HepG2 (cell line): Measurements from ENCODE around the gene FSIP1. TPM values are rescaled to one million over a fixed set of nuclear protein-coding genes. Genes with fewer than 3 reads are reported as not detected.

ENCODE experiments used
- ATAC-seq: fragments of 200-7000 bp; cut with Tn5 transposase; 3 replicates; pipeline ENCODE4 v1.9.1; 2020; ENCODE audit warnings: mild to moderate bottlenecking, moderate library complexity
- BruUV-seq: library from RNA; stranded (reverse); fragments of 400-500 nt; replicated peaks from 2 replicates; lab custom pipeline; 2021; lab: Mats Ljungman, UMichigan
- CTCF ChIA-PET: fragments of 300-600 bp; formaldehyde crosslinking; extraction: SDS; loops from one replicate; lab custom pipeline; 2021; ENCODE audit warnings: low total read pairs, inconsistent platforms, low intra/inter-chr PET ratio; lab: Yijun Ruan, JAX
- POLR2A ChIA-PET: fragments of 350-600 bp; sonication (Branson Sonifier 250); formaldehyde crosslinking; loops from one replicate; lab custom pipeline; 2020; ENCODE audit warnings: antibody characterized with exemption, inconsistent platforms; lab: Yijun Ruan, JAX
- DNase-seq: peaks from one replicate; pipeline ENCODE4 v3.0.0-alpha.2; 2015; ENCODE audit warnings: low spot score
- FAIRE-seq: peaks from 3 replicates; lab custom pipeline; 2011; peaks lifted over from hg19 to GRCh38; lab: Jason Lieb, UNC
- H2AFZ ChIP-seq: one replicate; pipeline ENCODE4 v1.6.1; 2011; ENCODE audit warnings: low read length, inconsistent platforms
- H3K27ac ChIP-seq: fragments of 300-600 bp; 3 replicates; pipeline ENCODE4 v1.8.0; 2011; ENCODE audit warnings: mixed run types, mild to moderate bottlenecking, mixed read lengths, low read length, inconsistent platforms; ENCODE audit not compliant: insufficient read depth; ENCODE audit errors: extremely low read length
- H3K27me3 ChIP-seq, 2 experiments: fragments of 200-600 bp in 1 of 2; 2 replicates in 1 of 2; 3 replicates in 1 of 2; pipeline versions ENCODE4 v1.6.0 to v1.8.0; 2011; ENCODE audit warnings: low read length in 2 of 2, mild to moderate bottlenecking in 2 of 2, moderate library complexity in 2 of 2, inconsistent platforms in 1 of 2; ENCODE audit not compliant: insufficient read depth in 2 of 2, control insufficient read depth in 1 of 2
- H3K36me3 ChIP-seq, 2 experiments: fragments of 200-600 bp in 1 of 2; replicated peaks in 1 of 2; 2 replicates in 1 of 2; 3 replicates in 1 of 2; pipeline versions ENCODE4 v1.5.1 to v1.8.0; 2011; ENCODE audit warnings: low read length in 2 of 2, inconsistent platforms in 1 of 2; ENCODE audit not compliant: insufficient read depth in 2 of 2, control insufficient read depth in 1 of 2
- H3K4me1 ChIP-seq: 2 replicates; pipeline ENCODE4 v1.5.1; 2012; ENCODE audit warnings: low read length, inconsistent platforms; ENCODE audit not compliant: insufficient read depth
- H3K4me2 ChIP-seq: 2 replicates; pipeline ENCODE4 v1.6.0; 2011; ENCODE audit warnings: low read depth, low read length, inconsistent platforms
- H3K4me3 ChIP-seq, 3 experiments: fragments of 200-600 bp in 1 of 3; sonication (generic), shearing (Covaris generic) in 1 of 3; replicated peaks in 1 of 3; 2 replicates each; pipeline ENCODE4 v1.5.1; 2011 to 2016; ENCODE audit warnings: low read length in 3 of 3, inconsistent platforms in 2 of 3, low read depth in 2 of 3, mild to moderate bottlenecking in 2 of 3, control low read depth in 1 of 3, mixed read lengths in 1 of 3; ENCODE audit not compliant: insufficient read depth in 1 of 3
- H3K79me2 ChIP-seq: one replicate; pipeline ENCODE4 v1.6.1; 2011; ENCODE audit warnings: low read length, inconsistent platforms; ENCODE audit not compliant: insufficient read depth
- H3K9ac ChIP-seq: 2 replicates; pipeline ENCODE4 v1.6.0; 2011; ENCODE audit warnings: mild to moderate bottlenecking, low read depth, low read length, inconsistent platforms; ENCODE audit not compliant: insufficient read depth
- H3K9me3 ChIP-seq: 2 replicates; pipeline ENCODE4 v1.5.1; 2012; ENCODE audit warnings: mild to moderate bottlenecking, low read length
- H4K20me1 ChIP-seq: 2 replicates; pipeline ENCODE4 v1.6.0; 2011; ENCODE audit warnings: inconsistent platforms, mild to moderate bottlenecking, low read length, moderate library complexity; ENCODE audit not compliant: insufficient read depth
- KDM1A ChIP-seq: IDR thresholded peaks from 2 replicates; pipeline ENCODE4 v1.6.1; 2016; ENCODE audit warnings: missing compliant biosample characterization
- POLR2AphosphoS5 ChIP-seq: IDR thresholded peaks from 2 replicates; pipeline ENCODE4 v1.6.1; 2012; ENCODE audit warnings: low read depth, low read length
- REPIN1 ChIP-seq: sonication (generic); formaldehyde crosslinking; IDR thresholded peaks from 2 replicates; pipeline ENCODE4 v1.8.0; 2022; ENCODE audit warnings: missing genetic modification reagents, low read depth, mild to moderate bottlenecking, borderline replicate concordance
- SMYD3 ChIP-seq: sonication (generic); formaldehyde crosslinking; IDR thresholded peaks from 2 replicates; pipeline ENCODE4 v1.8.1; 2023; ENCODE audit warnings: mild to moderate bottlenecking, missing genetic modification reagents
- SP5 ChIP-seq: IDR thresholded peaks from 2 replicates; pipeline ENCODE4 v1.6.1; 2016; ENCODE audit warnings: low read depth, borderline replicate concordance
- SPEN ChIP-seq: sonication (generic); formaldehyde crosslinking; IDR thresholded peaks from 2 replicates; pipeline ENCODE4 v1.5.1; 2020; ENCODE audit warnings: low read depth, mild to moderate bottlenecking, missing genetic modification reagents
- TCF7 ChIP-seq: sonication (generic); IDR thresholded peaks from 2 replicates; pipeline ENCODE4 v1.6.1; 2016; ENCODE audit warnings: antibody characterized with exemption, low read depth
- ZNF24 ChIP-seq: fragments of 450-650 bp; IDR thresholded peaks from 2 replicates; pipeline ENCODE4 v1.6.1; 2017; ENCODE audit warnings: antibody characterized with exemption, mild to moderate bottlenecking
- WGBS: methylation state at CpG from one replicate; pipeline ENCODE4 v1.1.6; 2017; ENCODE audit warnings: low lambda C conversion rate; 5-methylcytosine and 5-hydroxymethylcytosine counted together
- in situ Hi-C: cut with HindIII; loops from 2 replicates; pipeline ENCODE4 v1.10.0; 2017; ENCODE audit warnings: low pct_unique_long_range_greater_than_20kb; ENCODE audit not compliant: extremely low pct_ligation_motif_present
- intact Hi-C: fragments of 100-400 bp; cut with micrococcal nuclease; formaldehyde crosslinking; loops from one replicate; pipeline ENCODE4 v1.10.0; 2022; ENCODE audit not compliant: unreplicated experiment
- polyA plus RNA-seq, 8 experiments: library from polyadenylated mRNA; depleted of rRNA in 3 of 8; stranded (reverse) in 7 of 8; unstranded in 1 of 8; fragments of >200 nt; fragmentation: Illumina TruSeq in 4 of 8; extraction: Trizol in 4 of 8; gene quantifications; 2 replicates each; pipeline versions ENCODE4 v1.2.1 to v1.2.3, GENCODE V29; 2011 to 2016; ENCODE audit warnings: low read depth in 4 of 8, missing spikeins in 1 of 8, mixed read lengths in 1 of 8; ENCODE audit not compliant: insufficient read depth in 1 of 8
- total RNA-seq, 5 experiments: library from RNA; depleted of rRNA; stranded (reverse); fragments of >200 nt; fragmentation: Illumina TruSeq; extraction: Trizol; gene quantifications; 2 replicates each; pipeline ENCODE4 v1.2.3, GENCODE V29; 2016; ENCODE audit warnings: low read depth in 1 of 5
- TF ChIP-seq, protein P1 (sequence below): sonication (generic); formaldehyde crosslinking; IDR thresholded peaks from 2 replicates; pipeline ENCODE4 v1.9.0; 2021; ENCODE audit warnings: missing genetic modification reagents, mild to moderate bottlenecking, borderline replicate concordance
- TF ChIP-seq, protein P2 (sequence below): sonication (generic); formaldehyde crosslinking; IDR thresholded peaks from 2 replicates; pipeline ENCODE4 v1.8.1; 2023; ENCODE audit warnings: mild to moderate bottlenecking, missing genetic modification reagents
- TF ChIP-seq, protein P3 (sequence below): sonication (generic); formaldehyde crosslinking; IDR thresholded peaks from 2 replicates; pipeline ENCODE4 v1.5.1; 2020; ENCODE audit warnings: missing genetic modification reagents, mild to moderate bottlenecking, borderline replicate concordance

FSIP1 gene
- total and polyA plus RNA-seq, 2 of the 13 experiments (the other 11 are each of a cell fraction or from before 2014, with no cell fraction given): 0.18 TPM; not detected in 1

DNA sequence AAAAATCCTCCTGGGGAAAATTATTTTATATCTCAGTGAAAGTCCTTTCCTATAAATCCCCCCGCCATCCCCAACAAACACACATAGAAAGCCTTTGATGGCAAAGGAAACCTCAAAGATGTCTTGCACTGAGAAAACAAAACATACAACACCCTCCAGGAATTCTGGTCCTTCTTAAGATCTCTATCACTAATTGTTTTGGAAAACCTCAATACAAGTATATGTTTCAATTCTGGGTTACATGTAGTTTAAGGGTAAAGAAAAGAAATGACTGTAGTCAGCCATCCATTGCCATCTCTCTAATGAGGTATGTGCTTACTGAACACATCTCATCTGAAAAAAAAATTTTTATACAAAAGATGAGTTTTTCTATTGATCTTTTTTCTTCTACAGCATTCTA, 97.3 kb downstream of the FSIP1 start:
- intact Hi-C loops (no loop called here), in situ Hi-C loops (no loop called here)
- ChIA-PET POLR2A (no interaction called here), CTCF (interaction anchor here (0.8 to 3.1 kb wide), 3 partner anchors 68 to 868 kb away, joined by 3 to 36 read pairs (median 4); no protein-coding TSS in a partner anchor)
- no TSS peak for BruUV-seq
- H3K9ac ChIP-seq: no peak overlapping the region
- no peaks in the 10 kb centered on the region for H4K20me1 ChIP-seq
- no peaks in the 10 kb centered on the region for H3K9me3 ChIP-seq
- DNase-seq: no peak
- no peaks in the 10 kb centered on the region for H3K27me3 ChIP-seq
- FAIRE-seq: no peak
- H3K27ac ChIP-seq: no peak overlapping the region
- H2AFZ ChIP-seq: no peak overlapping the region
- no peak overlapping the region for H3K4me3 ChIP-seq
- no peaks in the 10 kb centered on the region for H3K79me2 ChIP-seq
- ATAC-seq: no peak
- WGBS: 14% methylated on average over 1 of the region's 1 CpG
- TF ChIP-seq KDM1A (CRISPR knock-in tag) (no peak), SMYD3 (no peak), REPIN1 (CRISPR knock-in tag) (no peak), SP5 (CRISPR knock-in tag) (no peak), ZNF24 (no peak)
- TF ChIP-seq, protein P1, sequence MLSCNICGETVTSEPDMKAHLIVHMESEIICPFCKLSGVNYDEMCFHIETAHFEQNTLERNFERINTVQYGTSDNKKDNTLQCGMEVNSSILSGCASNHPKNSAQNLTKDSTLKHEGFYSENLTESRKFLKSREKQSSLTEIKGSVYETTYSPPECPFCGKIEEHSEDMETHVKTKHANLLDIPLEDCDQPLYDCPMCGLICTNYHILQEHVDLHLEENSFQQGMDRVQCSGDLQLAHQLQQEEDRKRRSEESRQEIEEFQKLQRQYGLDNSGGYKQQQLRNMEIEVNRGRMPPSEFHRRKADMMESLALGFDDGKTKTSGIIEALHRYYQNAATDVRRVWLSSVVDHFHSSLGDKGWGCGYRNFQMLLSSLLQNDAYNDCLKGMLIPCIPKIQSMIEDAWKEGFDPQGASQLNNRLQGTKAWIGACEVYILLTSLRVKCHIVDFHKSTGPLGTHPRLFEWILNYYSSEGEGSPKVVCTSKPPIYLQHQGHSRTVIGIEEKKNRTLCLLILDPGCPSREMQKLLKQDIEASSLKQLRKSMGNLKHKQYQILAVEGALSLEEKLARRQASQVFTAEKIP: no peak
- no peaks in the 10 kb centered on the region for H3K4me1 ChIP-seq
- H3K36me3 ChIP-seq: no peaks in the 10 kb centered on the region
- H3K4me2 ChIP-seq: no peak overlapping the region

DNA sequence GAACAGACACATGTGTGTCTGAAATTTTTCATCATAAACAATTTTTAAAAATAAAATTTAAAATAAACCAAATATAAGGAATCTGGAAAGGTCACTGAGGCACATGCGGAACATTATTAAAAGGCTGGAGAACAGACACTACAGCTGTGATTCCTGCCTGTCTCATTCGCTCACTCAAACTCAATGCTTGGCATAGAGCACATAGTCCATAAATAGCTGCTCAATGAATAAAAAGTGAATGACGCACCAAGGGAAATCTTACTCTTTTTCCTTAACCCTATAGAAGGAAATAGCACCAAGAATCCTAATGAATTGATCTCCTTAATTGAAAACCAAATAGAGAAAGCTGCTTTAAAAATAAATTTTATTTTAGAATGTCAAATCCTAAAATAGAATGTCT, 98.4 kb downstream of the FSIP1 start:
- ATAC-seq: no peak
- no TSS peak for BruUV-seq
- ChIA-PET POLR2A (no interaction called here), CTCF (no interaction called here)
- in situ Hi-C loops: no loop called here
- no peak overlapping the region for H3K27ac ChIP-seq
- no peak for DNase-seq
- H3K79me2 ChIP-seq: no peaks in the 10 kb centered on the region
- FAIRE-seq: no peak
- H4K20me1 ChIP-seq: no peaks in the 10 kb centered on the region
- TF ChIP-seq POLR2AphosphoS5 (no peak), TCF7 (no peak), SPEN (CRISPR knock-in tag) (no peak)
- TF ChIP-seq, protein P2, sequence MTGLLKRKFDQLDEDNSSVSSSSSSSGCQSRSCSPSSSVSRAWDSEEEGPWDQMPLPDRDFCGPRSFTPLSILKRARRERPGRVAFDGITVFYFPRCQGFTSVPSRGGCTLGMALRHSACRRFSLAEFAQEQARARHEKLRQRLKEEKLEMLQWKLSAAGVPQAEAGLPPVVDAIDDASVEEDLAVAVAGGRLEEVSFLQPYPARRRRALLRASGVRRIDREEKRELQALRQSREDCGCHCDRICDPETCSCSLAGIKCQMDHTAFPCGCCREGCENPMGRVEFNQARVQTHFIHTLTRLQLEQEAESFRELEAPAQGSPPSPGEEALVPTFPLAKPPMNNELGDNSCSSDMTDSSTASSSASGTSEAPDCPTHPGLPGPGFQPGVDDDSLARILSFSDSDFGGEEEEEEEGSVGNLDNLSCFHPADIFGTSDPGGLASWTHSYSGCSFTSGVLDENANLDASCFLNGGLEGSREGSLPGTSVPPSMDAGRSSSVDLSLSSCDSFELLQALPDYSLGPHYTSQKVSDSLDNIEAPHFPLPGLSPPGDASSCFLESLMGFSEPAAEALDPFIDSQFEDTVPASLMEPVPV: no peak
- TF ChIP-seq, protein P3, sequence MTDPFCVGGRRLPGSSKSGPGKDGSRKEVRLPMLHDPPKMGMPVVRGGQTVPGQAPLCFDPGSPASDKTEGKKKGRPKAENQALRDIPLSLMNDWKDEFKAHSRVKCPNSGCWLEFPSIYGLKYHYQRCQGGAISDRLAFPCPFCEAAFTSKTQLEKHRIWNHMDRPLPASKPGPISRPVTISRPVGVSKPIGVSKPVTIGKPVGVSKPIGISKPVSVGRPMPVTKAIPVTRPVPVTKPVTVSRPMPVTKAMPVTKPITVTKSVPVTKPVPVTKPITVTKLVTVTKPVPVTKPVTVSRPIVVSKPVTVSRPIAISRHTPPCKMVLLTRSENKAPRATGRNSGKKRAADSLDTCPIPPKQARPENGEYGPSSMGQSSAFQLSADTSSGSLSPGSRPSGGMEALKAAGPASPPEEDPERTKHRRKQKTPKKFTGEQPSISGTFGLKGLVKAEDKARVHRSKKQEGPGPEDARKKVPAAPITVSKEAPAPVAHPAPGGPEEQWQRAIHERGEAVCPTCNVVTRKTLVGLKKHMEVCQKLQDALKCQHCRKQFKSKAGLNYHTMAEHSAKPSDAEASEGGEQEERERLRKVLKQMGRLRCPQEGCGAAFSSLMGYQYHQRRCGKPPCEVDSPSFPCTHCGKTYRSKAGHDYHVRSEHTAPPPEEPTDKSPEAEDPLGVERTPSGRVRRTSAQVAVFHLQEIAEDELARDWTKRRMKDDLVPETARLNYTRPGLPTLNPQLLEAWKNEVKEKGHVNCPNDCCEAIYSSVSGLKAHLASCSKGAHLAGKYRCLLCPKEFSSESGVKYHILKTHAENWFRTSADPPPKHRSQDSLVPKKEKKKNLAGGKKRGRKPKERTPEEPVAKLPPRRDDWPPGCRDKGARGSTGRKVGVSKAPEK (CRISPR knock-in tag): no peak
- intact Hi-C loops: no loop called here
- no peak overlapping the region for H3K9ac ChIP-seq
- no peak overlapping the region for H2AFZ ChIP-seq
- no peak overlapping the region for H3K4me2 ChIP-seq
- no peaks in the 10 kb centered on the region for H3K27me3 ChIP-seq
- H3K9me3 ChIP-seq: no peaks in the 10 kb centered on the region
- WGBS: 43% methylated on average over 3 of the region's 3 CpGs
- no peaks in the 10 kb centered on the region for H3K4me1 ChIP-seq
- H3K4me3 ChIP-seq: no peak overlapping the region
- no peaks in the 10 kb centered on the region for H3K36me3 ChIP-seq
